RWPE2 (cell line): ENCODE results near the gene FRK.

Experiments used
- ATAC-seq: fragments of 200-7000 bp; cut with Tn5 transposase; 3 replicates; pipeline ENCODE4 v1.9.1; 2021; ENCODE audit warnings: low read depth
- DNase-seq: peaks from one replicate; pipeline ENCODE4 v3.0.0-alpha.2; 2020; ENCODE audit warnings: low spot score
- H3K27ac ChIP-seq: fragments of 450-650 bp; 2 replicates; pipeline ENCODE4 v1.5.1; 2017; ENCODE audit warnings: mild to moderate bottlenecking; ENCODE audit not compliant: poor library complexity, severe bottlenecking
- H3K27me3 ChIP-seq: fragments of 250-450 bp; sonication (Bioruptor Pico); 2 replicates; pipeline ENCODE4 v1.5.1; 2021; ENCODE audit warnings: mild to moderate bottlenecking, moderate library complexity; ENCODE audit not compliant: insufficient read depth, poor library complexity, severe bottlenecking
- H3K36me3 ChIP-seq: fragments of 250-450 bp; sonication (Bioruptor Pico); 2 replicates; pipeline ENCODE4 v1.5.1; 2020; ENCODE audit warnings: low read depth, mild to moderate bottlenecking, moderate library complexity
- H3K4me1 ChIP-seq: fragments of 250-450 bp; sonication (Bioruptor Pico); 2 replicates; pipeline ENCODE4 v1.5.1; 2021; ENCODE audit warnings: mild to moderate bottlenecking, moderate library complexity; ENCODE audit not compliant: insufficient read depth, poor library complexity, severe bottlenecking
- H3K4me3 ChIP-seq: fragments of 250-450 bp; sonication (Bioruptor Pico); 2 replicates; pipeline ENCODE4 v1.5.1; 2021; ENCODE audit warnings: mild to moderate bottlenecking, moderate library complexity; ENCODE audit not compliant: severe bottlenecking
- H3K9me3 ChIP-seq: fragments of 250-450 bp; sonication (Bioruptor Pico); 2 replicates; pipeline ENCODE4 v1.5.1; 2021; ENCODE audit warnings: mild to moderate bottlenecking, moderate library complexity; ENCODE audit not compliant: severe bottlenecking
- TF ChIP-seq, protein P1 (sequence below): fragments of 450-650 bp; IDR thresholded peaks from one replicate; pipeline ENCODE4 v1.5.1; 2017; ENCODE audit warnings: mild to moderate bottlenecking, moderate library complexity; ENCODE audit not compliant: poor library complexity, severe bottlenecking

Gene FRK

DNA sequence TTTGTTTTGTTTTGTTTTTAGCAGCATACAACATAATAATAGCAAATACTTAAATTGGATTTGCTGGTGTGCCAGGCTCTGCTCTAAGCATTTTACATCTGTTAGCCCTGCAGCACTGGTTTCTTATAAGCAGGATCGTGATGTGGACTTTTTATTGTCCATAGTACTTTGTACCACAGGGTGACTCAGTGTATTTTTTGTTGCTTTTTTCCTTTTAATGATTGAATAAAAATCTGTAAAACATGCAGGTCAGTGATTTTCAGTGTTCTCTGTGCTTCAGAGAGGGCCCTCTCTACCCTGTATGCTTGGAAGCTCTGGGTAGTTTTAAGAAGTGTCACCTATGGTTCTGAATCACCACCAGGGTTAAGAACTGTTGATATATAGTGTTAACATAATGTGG, 43.9 kb upstream of the FRK start:
- H3K4me1 ChIP-seq, result peaks cover 11% of the 10 kb centered on the region
- no peaks in the 10 kb centered on the region for H3K9me3 ChIP-seq

DNA sequence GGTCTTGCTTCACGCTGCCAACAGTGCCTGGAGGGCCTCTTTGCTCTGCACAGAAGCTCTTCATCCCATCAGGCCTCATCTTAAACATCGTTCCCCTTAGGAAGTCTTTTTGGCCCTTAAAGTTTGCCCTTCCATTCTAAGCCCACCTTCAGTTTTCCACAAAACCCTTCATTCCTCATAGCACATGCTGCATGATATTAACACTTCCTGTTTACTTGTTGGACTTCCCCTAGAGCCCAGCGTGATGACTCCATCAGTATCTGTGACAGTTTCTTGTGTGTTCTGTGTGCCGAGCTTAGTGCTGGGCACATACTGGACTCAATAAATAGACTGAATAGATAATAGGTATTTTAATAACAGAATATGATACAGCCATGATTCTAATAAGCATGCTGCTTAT, 42.2 kb upstream of the FRK start:
- H3K4me1 ChIP-seq, result peaks cover 13% of the 10 kb centered on the region
- TF ChIP-seq, protein P1, sequence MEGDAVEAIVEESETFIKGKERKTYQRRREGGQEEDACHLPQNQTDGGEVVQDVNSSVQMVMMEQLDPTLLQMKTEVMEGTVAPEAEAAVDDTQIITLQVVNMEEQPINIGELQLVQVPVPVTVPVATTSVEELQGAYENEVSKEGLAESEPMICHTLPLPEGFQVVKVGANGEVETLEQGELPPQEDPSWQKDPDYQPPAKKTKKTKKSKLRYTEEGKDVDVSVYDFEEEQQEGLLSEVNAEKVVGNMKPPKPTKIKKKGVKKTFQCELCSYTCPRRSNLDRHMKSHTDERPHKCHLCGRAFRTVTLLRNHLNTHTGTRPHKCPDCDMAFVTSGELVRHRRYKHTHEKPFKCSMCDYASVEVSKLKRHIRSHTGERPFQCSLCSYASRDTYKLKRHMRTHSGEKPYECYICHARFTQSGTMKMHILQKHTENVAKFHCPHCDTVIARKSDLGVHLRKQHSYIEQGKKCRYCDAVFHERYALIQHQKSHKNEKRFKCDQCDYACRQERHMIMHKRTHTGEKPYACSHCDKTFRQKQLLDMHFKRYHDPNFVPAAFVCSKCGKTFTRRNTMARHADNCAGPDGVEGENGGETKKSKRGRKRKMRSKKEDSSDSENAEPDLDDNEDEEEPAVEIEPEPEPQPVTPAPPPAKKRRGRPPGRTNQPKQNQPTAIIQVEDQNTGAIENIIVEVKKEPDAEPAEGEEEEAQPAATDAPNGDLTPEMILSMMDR, result no peak
- no peaks in the 10 kb centered on the region for H3K9me3 ChIP-seq
- peaks cover 11% of the 10 kb centered on the region for H3K36me3 ChIP-seq
- no peak overlapping the region for H3K27ac ChIP-seq
- H3K4me3 ChIP-seq, result no peak overlapping the region
- ATAC-seq (no peak), DNase-seq (no peak)
- no peaks in the 10 kb centered on the region for H3K27me3 ChIP-seq

More for the DNA sequence above, 43.9 kb upstream of the FRK start:
- no peak for DNase-seq
- H3K27ac ChIP-seq, result no peak overlapping the region
- no peak for ATAC-seq
- TF ChIP-seq, protein P1, result no peak
- no peaks in the 10 kb centered on the region for H3K27me3 ChIP-seq
- H3K4me3 ChIP-seq, result no peak overlapping the region
- H3K36me3 ChIP-seq, result peaks cover 26% of the 10 kb centered on the region

DNA sequence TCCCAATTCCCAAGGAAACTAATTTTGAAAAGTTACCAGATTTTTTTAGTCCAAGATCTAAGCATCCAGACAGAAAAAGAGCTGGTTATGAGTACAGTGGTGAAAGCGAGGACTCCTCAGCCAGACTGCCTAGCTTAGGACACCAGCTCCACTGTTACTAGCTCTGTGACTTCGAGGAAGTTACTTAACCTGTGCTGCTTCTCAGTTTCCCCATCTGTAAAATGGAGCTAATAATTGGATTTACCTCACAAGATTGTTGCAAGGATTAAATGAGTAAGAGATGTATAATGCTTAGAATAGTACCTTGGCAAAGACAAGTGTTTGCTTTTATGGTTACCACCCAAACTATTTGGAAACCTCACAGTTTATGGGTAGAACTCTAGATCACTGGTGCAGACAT, 41.1 kb upstream of the FRK start:
- DNase-seq, result no peak
- H3K27ac ChIP-seq, result peak overlapping the region; percentile 78

DNA sequence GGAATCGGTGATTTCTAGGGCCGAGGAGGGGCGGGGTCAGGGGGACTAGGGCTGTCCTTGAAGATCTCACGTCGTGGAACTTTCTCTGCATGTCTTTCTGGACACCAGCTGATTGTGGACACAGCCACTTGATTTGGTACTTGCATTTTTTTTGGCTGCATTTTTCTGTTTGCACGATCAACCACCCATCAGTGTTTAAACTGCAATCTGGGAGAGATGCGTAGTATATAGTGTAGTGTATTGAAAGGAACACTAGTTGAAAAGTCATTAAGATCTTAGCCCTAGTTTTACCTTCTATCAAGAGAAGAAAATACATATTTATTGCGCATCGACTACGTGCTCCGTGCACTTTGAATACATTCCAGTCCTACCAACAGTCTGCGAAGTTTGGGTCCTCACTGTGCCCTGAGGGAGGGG, 40.6 kb upstream of the FRK start:
- Histone ChIP-seq H3K36me3 (no peaks in the 10 kb centered on the region), H3K27me3 (no peaks in the 10 kb centered on the region), H3K27ac (peak overlapping the region; percentile 78), H3K4me1 (peaks cover 10% of the 10 kb centered on the region), H3K9me3 (no peaks in the 10 kb centered on the region), H3K4me3 (peak overlapping the region; percentile 51)
- DNase-seq (no peak), ATAC-seq (peak; percentile 1; the same call in 2 of the 3 replicates)
- TF ChIP-seq, protein P1, result no peak

More for the DNA sequence above, 41.1 kb upstream of the FRK start:
- Histone ChIP-seq H3K4me1 (peaks cover 13% of the 10 kb centered on the region), H3K27me3 (no peaks in the 10 kb centered on the region), H3K4me3 (peak overlapping the region; percentile 51), H3K9me3 (no peaks in the 10 kb centered on the region), H3K36me3 (peaks cover 2% of the 10 kb centered on the region)
- TF ChIP-seq, protein P1, result no peak
- no peak for ATAC-seq

DNA sequence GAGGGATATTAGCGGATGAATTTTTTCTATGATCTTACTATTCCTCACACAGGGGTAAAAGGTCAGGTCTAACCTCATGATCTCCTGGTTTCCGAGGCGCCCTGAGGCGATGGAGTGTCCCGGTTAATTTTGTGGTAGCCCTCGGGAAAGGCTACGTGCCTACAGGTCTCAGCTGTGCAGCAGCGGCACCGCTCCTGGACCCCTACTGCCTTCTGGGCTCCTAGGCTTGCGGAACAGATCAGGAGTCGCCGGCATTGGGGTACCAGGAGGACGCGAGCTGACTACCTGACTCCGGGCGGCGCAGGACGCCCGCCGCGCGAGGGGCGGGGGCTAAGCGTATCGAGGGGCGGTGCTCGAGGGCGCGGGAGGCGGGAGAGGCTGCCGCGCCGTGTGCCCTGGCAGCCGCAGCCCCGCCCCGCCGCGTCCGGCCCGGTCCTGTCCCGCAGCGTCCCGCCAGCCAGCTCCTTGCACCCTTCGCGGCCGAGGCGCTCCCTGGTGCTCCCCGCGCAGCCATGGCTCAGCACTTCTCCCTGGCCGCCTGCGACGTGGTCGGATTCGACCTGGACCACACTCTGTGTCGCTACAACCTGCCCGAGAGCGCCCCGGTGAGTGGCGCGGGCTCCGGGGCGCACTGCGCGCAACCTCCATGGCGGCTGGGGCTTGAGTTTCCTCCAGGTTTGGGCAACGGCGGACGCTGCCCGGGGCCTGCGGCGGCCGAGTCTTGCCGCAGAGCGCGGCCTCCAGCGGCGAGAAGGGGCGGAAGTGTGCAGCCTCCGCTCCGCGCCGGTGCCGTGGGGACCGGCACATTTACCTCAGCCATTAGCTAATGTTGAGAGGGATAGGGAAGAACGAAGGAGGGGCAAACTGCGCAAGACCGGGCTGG, 40.0 kb upstream of the FRK start, which contains the start of gene NT5DC1:
Gene NT5DC1, plus strand, starts transcription at position 435 of the 883 bp plus-strand sequence. Its CDS starts 78 bp downstream, at position 513.
- Histone ChIP-seq H3K36me3 (no peaks in the 10 kb centered on the region), H3K4me3 (peak within 1 kb of the TSS; percentile 51), H3K4me1 (peaks cover 5% of the 10 kb centered on the region), H3K27ac (peak within 1 kb of the TSS; percentile 78), H3K27me3 (no peaks in the 10 kb centered on the region), H3K9me3 (no peaks in the 10 kb centered on the region)
- DNase-seq (peak; percentile 81), ATAC-seq (peak; percentile 93)
- TF ChIP-seq, protein P1, result peak; percentile 56
